Naive thymus-derived CD4-positive, alpha-beta T cell (primary cell): ENCODE data around the gene TSPAN32. TPM values are rescaled to one million over a fixed set of nuclear protein-coding genes. Genes with fewer than 3 reads are reported as not detected.

ENCODE experiments used
- ATAC-seq: fragments of 150-1000 bp; cut with Tn5 transposase; 2 replicates; pipeline ENCODE4 v1.10.0; 2021; ENCODE audit warnings: mild to moderate bottlenecking, moderate library complexity
- CTCF ChIA-PET: fragments of 350-600 bp; sonication (Branson Sonifier 250); formaldehyde crosslinking; loops from one replicate; lab custom pipeline; 2021; ENCODE audit warnings: antibody characterized with exemption; lab: Charles Lee
- POLR2A ChIA-PET: fragments of 350-600 bp; sonication (Branson Sonifier 250); formaldehyde crosslinking; loops from one replicate; lab custom pipeline; 2021; ENCODE audit warnings: antibody characterized with exemption, inconsistent platforms; lab: Charles Lee
- DNase-seq, 9 donors: peaks; one replicate each; pipeline versions ENCODE4 v3.0.0 to v3.0.0-alpha.2; 2020 to 2022; ENCODE audit warnings: mixed read lengths in 1 of 9
- H3K27ac ChIP-seq: one replicate; pipeline ENCODE4 v1.7.0; 2013; ENCODE audit warnings: mild to moderate bottlenecking, low read depth, low read length, moderate library complexity
- H3K27me3 ChIP-seq, 2 donors: one replicate each; pipeline ENCODE4 v1.7.0; 2013; ENCODE audit warnings: low read length in 2 of 2, mild to moderate bottlenecking in 2 of 2, moderate library complexity in 2 of 2; ENCODE audit not compliant: control insufficient read depth in 2 of 2, insufficient read depth in 2 of 2
- H3K36me3 ChIP-seq, 3 experiments: 1 replicate in 2 of 3; 2 replicates in 1 of 3; pipeline ENCODE4 v1.7.0; 2013; ENCODE audit warnings: low read length in 3 of 3, mild to moderate bottlenecking in 3 of 3, moderate library complexity in 1 of 3; ENCODE audit not compliant: insufficient read depth in 3 of 3, control insufficient read depth in 2 of 3
- H3K4me1 ChIP-seq, 2 donors: one replicate each; pipeline ENCODE4 v1.7.0; 2013; ENCODE audit warnings: low read length in 2 of 2, mild to moderate bottlenecking in 2 of 2, moderate library complexity in 1 of 2; ENCODE audit not compliant: control insufficient read depth in 2 of 2, insufficient read depth in 2 of 2
- H3K4me3 ChIP-seq: 2 replicates; pipeline ENCODE4 v1.7.0; 2013; ENCODE audit warnings: mild to moderate bottlenecking, low read length
- H3K9me3 ChIP-seq, 3 experiments: 1 replicate in 2 of 3; 2 replicates in 1 of 3; pipeline ENCODE4 v1.7.0; 2013; ENCODE audit warnings: low read length in 3 of 3; ENCODE audit not compliant: control insufficient read depth in 2 of 3
- H3K27ac Mint-ChIP-seq, 9 donors: one replicate each; pipeline ENCODE4 v1.8.0; 2020 to 2022; ENCODE audit warnings: mixed read lengths in 9 of 9, mild to moderate bottlenecking in 8 of 9, moderate library complexity in 5 of 9, inconsistent platforms in 2 of 9
- H3K27me3 Mint-ChIP-seq, 5 donors: one replicate each; pipeline ENCODE4 v1.8.0; 2021 to 2022; ENCODE audit warnings: mixed read lengths in 5 of 5, mild to moderate bottlenecking in 1 of 5
- H3K36me3 Mint-ChIP-seq, 5 donors: one replicate each; pipeline ENCODE4 v1.8.0; 2020 to 2022; ENCODE audit warnings: mixed read lengths in 5 of 5, mild to moderate bottlenecking in 3 of 5, inconsistent platforms in 1 of 5
- H3K4me1 Mint-ChIP-seq, 7 donors: one replicate each; pipeline ENCODE4 v1.8.0; 2020 to 2022; ENCODE audit warnings: mixed read lengths in 7 of 7, mild to moderate bottlenecking in 3 of 7, inconsistent platforms in 1 of 7
- H3K4me3 Mint-ChIP-seq, 10 donors: one replicate each; pipeline ENCODE4 v1.8.0; 2020 to 2022; ENCODE audit warnings: mild to moderate bottlenecking in 10 of 10, mixed read lengths in 10 of 10, moderate library complexity in 6 of 10, inconsistent platforms in 2 of 10
- H3K9me3 Mint-ChIP-seq, 11 donors: one replicate each; pipeline ENCODE4 v1.8.0; 2020 to 2022; ENCODE audit warnings: mixed read lengths in 11 of 11, mild to moderate bottlenecking in 4 of 11, inconsistent platforms in 1 of 11, moderate library complexity in 1 of 11
- intact Hi-C, 2 donors: fragments of 100-400 bp; cut with micrococcal nuclease; formaldehyde crosslinking; loops; one replicate each; pipeline ENCODE4 v1.15.1; 2023
- polyA plus RNA-seq, 2 donors: library from polyadenylated mRNA; unstranded; fragments of 300-500 nt; fragmentation: Illumina TruSeq; gene quantifications; one replicate each; pipeline ENCODE4 v1.2.3, GENCODE V29; 2021
- total RNA-seq, 6 experiments: library from RNA in 5 of 6; stranded (reverse) in 5 of 6; gene quantifications; 1 replicate in 5 of 6; 2 replicates in 1 of 6; pipeline ENCODE4 v1.2.3 and lab custom pipeline; 2021 to 2026

TSPAN32 gene
- total and polyA plus RNA-seq, 7 experiments from 2014 or later: 15.7 to 116 (median 63.9) TPM

GRCh38 chr11:2299773-2300172, 2.0 kb upstream of the TSPAN32 start:
- ATAC-seq: no peak
- CTCF ChIA-PET: interaction anchor here (9.0 kb wide), 1 partner anchor 120 kb away, joined by 167 read pairs; no protein-coding TSS in a partner anchor

GRCh38 chr11:2300290-2300935, 1.4 kb upstream of the TSPAN32 start:
- H3K36me3 ChIP-seq: peaks cover 0 to 37% (median 0%) of the 10 kb centered on the region in 3 experiments
- Mint-ChIP-seq H3K27me3 (no peaks in the 10 kb centered on the region), H3K9me3 (no peaks in the 10 kb centered on the region), H3K27ac (peak overlapping the region; percentile 62 to 96 (median 92)), H3K4me3 (peak overlapping the region; percentile 92 to 98 (median 96)), H3K4me1 (peaks cover 23 to 55% (median 43%) of the 10 kb centered on the region in 7 donors), H3K36me3 (peaks cover 0 to 4% (median 0%) of the 10 kb centered on the region in 5 donors)
- H3K9me3 ChIP-seq: no peaks in the 10 kb centered on the region
- peaks cover 39 to 54% of the 10 kb centered on the region in 2 donors for H3K4me1 ChIP-seq
- CTCF ChIA-PET: interaction anchor here (0.6 to 9.0 kb wide), 2 partner anchors 120 to 402 kb away, joined by 3 to 167 read pairs; no protein-coding TSS in a partner anchor
- peak in 5 of 9 donors; percentile 17 to 35 (median 24) for DNase-seq
- peak overlapping the region; percentile 76 for H3K4me3 ChIP-seq
- H3K27ac ChIP-seq: peak overlapping the region; percentile 81
- no peaks in the 10 kb centered on the region for H3K27me3 ChIP-seq
- intact Hi-C loops: loop anchor here (5.0 to 10.0 kb wide), 6 partner anchors 167 to 687 kb away; partner anchors contain the start of genes CDKN1C (in 1 of the 2) and CTSD (in 1 of the 2)
- no peak for ATAC-seq
- POLR2A ChIA-PET: interaction anchor here (1.0 to 4.1 kb wide), 4 partner anchors 76 to 119 kb away, joined by 3 to 27 read pairs (median 12); partner anchors contain the start of gene TSSC4

More at GRCh38 chr11:2299773-2300172, 2.0 kb upstream of the TSPAN32 start:
- H3K36me3 ChIP-seq: peaks cover 0 to 34% (median 0%) of the 10 kb centered on the region in 3 experiments
- Mint-ChIP-seq H3K4me1 (peaks cover 21 to 50% (median 41%) of the 10 kb centered on the region in 7 donors), H3K27ac (peak overlapping the region; percentile 63 to 91 (median 79)), H3K36me3 (peaks cover 0 to 4% (median 0%) of the 10 kb centered on the region in 5 donors), H3K9me3 (no peaks in the 10 kb centered on the region), H3K4me3 (peak overlapping the region; percentile 52 to 98 (median 75)), H3K27me3 (peaks cover 0 to 1% (median 0%) of the 10 kb centered on the region in 5 donors)
- H3K27me3 ChIP-seq: no peaks in the 10 kb centered on the region
- H3K27ac ChIP-seq: peak overlapping the region; percentile 58
- H3K4me1 ChIP-seq: peaks cover 33 to 48% of the 10 kb centered on the region in 2 donors
- intact Hi-C loops: loop anchor here (1.0 to 10.0 kb wide), 8 partner anchors 102 to 688 kb away; partner anchors contain the start of genes CDKN1C (in 1 of the 2) and CTSD (in 1 of the 2)
- no peaks in the 10 kb centered on the region for H3K9me3 ChIP-seq
- DNase-seq: peak in 1 of 9 donors; percentile 16
- H3K4me3 ChIP-seq: no peak overlapping the region
- POLR2A ChIA-PET: interaction anchor here (1.3 to 1.8 kb wide), 2 partner anchors 9 to 10 kb away, joined by 4 read pairs; no protein-coding TSS in a partner anchor

GRCh38 chr11:2300936-2301630, 730 bp upstream of the TSPAN32 start:
- peak overlapping the region; percentile 90 to 96 (median 95) for H3K27ac Mint-ChIP-seq
- H3K27ac ChIP-seq: peak overlapping the region; percentile 81
- no peaks in the 10 kb centered on the region for H3K9me3 ChIP-seq
- ATAC-seq: peak; percentile 19
- peak overlapping the region; percentile 92 to 98 (median 96) for H3K4me3 Mint-ChIP-seq
- DNase-seq: peak in 4 of 9 donors; percentile 16 to 27 (median 24)
- H3K27me3 Mint-ChIP-seq: no peaks in the 10 kb centered on the region
- H3K27me3 ChIP-seq: no peaks in the 10 kb centered on the region
- CTCF ChIA-PET: interaction anchor here (0.6 to 9.0 kb wide), 2 partner anchors 119 to 402 kb away, joined by 3 to 167 read pairs; no protein-coding TSS in a partner anchor
- intact Hi-C loops: loop anchor here (5.0 to 10.0 kb wide), 6 partner anchors 166 to 686 kb away; partner anchors contain the start of genes CDKN1C (in 1 of the 2) and CTSD (in 1 of the 2)
- POLR2A ChIA-PET: interaction anchor here (0.7 to 4.1 kb wide), 7 partner anchors 13 to 119 kb away, joined by 3 to 27 read pairs (median 4); partner anchors contain the start of genes ASCL2 and TSSC4
- H3K4me3 ChIP-seq: peak overlapping the region; percentile 76
- peaks cover 0 to 6% (median 0%) of the 10 kb centered on the region in 5 donors for H3K36me3 Mint-ChIP-seq
- no peaks in the 10 kb centered on the region for H3K9me3 Mint-ChIP-seq
- peaks cover 26 to 62% (median 49%) of the 10 kb centered on the region in 7 donors for H3K4me1 Mint-ChIP-seq
- H3K4me1 ChIP-seq: peaks cover 45 to 61% of the 10 kb centered on the region in 2 donors
- peaks cover 0 to 36% (median 0%) of the 10 kb centered on the region in 3 experiments for H3K36me3 ChIP-seq

- peak overlapping the region; percentile 90 to 96 (median 93) for H3K27ac Mint-ChIP-seq
- H3K4me3 Mint-ChIP-seq: peak overlapping the region; percentile 92 to 98 (median 96)
- peak overlapping the region; percentile 76 for H3K4me3 ChIP-seq
- H3K9me3 Mint-ChIP-seq: no peaks in the 10 kb centered on the region
- peaks cover 30 to 65% (median 47%) of the 10 kb centered on the region in 7 donors for H3K4me1 Mint-ChIP-seq
- no peaks in the 10 kb centered on the region for H3K9me3 ChIP-seq
- H3K27me3 Mint-ChIP-seq: no peaks in the 10 kb centered on the region
- ATAC-seq (peak; percentile 33), DNase-seq (peak in 6 of 9 donors; percentile 27 to 41 (median 34))
- peak overlapping the region; percentile 81 for H3K27ac ChIP-seq
- peaks cover 0 to 6% (median 0%) of the 10 kb centered on the region in 5 donors for H3K36me3 Mint-ChIP-seq
- H3K36me3 ChIP-seq: peaks cover 0 to 23% (median 0%) of the 10 kb centered on the region in 3 experiments
- CTCF ChIA-PET: interaction anchor here (0.6 to 9.0 kb wide), 4 partner anchors 98 to 596 kb away, joined by 3 to 167 read pairs (median 4); partner anchors contain the start of gene TSSC4
- peaks cover 50 to 73% of the 10 kb centered on the region in 2 donors for H3K4me1 ChIP-seq
- intact Hi-C loops: loop anchor here (1.0 to 10.0 kb wide), 9 partner anchors 75 to 685 kb away; partner anchors contain the start of genes CD81 (in 1 of the 2), CDKN1C (in 1 of the 2), CTSD (in 1 of the 2) and TSSC4 (in 1 of the 2)
- POLR2A ChIA-PET: interaction anchor here (0.5 to 4.1 kb wide), 10 partner anchors 12 to 711 kb away, joined by 3 to 27 read pairs (median 3); partner anchors contain the start of genes CD81 and TSSC4
- H3K27me3 ChIP-seq: no peaks in the 10 kb centered on the region
Measured at GRCh38 chr11:2302306-2302895, 588 bp downstream of the TSPAN32 start.

- Histone ChIP-seq H3K27ac (peak overlapping the region; percentile 81), H3K27me3 (no peaks in the 10 kb centered on the region), H3K4me1 (peaks cover 50 to 68% of the 10 kb centered on the region in 2 donors), H3K4me3 (peak overlapping the region; percentile 76), H3K9me3 (no peaks in the 10 kb centered on the region), H3K36me3 (peaks cover 0 to 21% (median 0%) of the 10 kb centered on the region in 3 experiments)
- CTCF ChIA-PET: interaction anchor here (0.6 to 9.0 kb wide), 4 partner anchors 98 to 596 kb away, joined by 3 to 167 read pairs (median 4); partner anchors contain the start of gene TSSC4
- peaks cover 28 to 63% (median 42%) of the 10 kb centered on the region in 7 donors for H3K4me1 Mint-ChIP-seq
- intact Hi-C loops: loop anchor here (1.0 to 10.0 kb wide), 9 partner anchors 74 to 684 kb away; partner anchors contain the start of genes CD81 (in 1 of the 2), CDKN1C (in 1 of the 2), CTSD (in 1 of the 2) and TSSC4 (in 1 of the 2)
- H3K27me3 Mint-ChIP-seq: no peaks in the 10 kb centered on the region
- H3K36me3 Mint-ChIP-seq: peaks cover 0 to 6% (median 0%) of the 10 kb centered on the region in 5 donors
- POLR2A ChIA-PET: interaction anchor here (0.7 to 4.1 kb wide), 8 partner anchors 12 to 589 kb away, joined by 3 to 27 read pairs (median 4); partner anchors contain the start of genes CD81 and TSSC4
- ATAC-seq (no peak), DNase-seq (no peak)
- H3K4me3 Mint-ChIP-seq: peak overlapping the region; percentile 92 to 98 (median 96)
- H3K9me3 Mint-ChIP-seq: no peaks in the 10 kb centered on the region
- peak overlapping the region; percentile 90 to 96 (median 93) for H3K27ac Mint-ChIP-seq
Measured at GRCh38 chr11:2302896-2303626, 1.2 kb downstream of the TSPAN32 start.
